HG03159 (cell line): ENCODE measurements around the gene SLC7A10.
"Not testable (repeated sequence)": the region's sequence is repeated elsewhere in the genome, so short reads cannot be mapped to it uniquely, and the experiment has no call there.

ENCODE experiments used
- ATAC-seq: cut with Tn5 transposase; IDR thresholded peaks from one replicate; pipeline ENCODE4 v1.9.1; 2021; ENCODE audit warnings: mild to moderate bottlenecking, moderate library complexity; ENCODE audit not compliant: unreplicated experiment

SLC7A10 gene

GRCh38 chr19:33239223-33239975 is 13.7 kb upstream of the SLC7A10 start:
- ATAC-seq = no peak

DNA sequence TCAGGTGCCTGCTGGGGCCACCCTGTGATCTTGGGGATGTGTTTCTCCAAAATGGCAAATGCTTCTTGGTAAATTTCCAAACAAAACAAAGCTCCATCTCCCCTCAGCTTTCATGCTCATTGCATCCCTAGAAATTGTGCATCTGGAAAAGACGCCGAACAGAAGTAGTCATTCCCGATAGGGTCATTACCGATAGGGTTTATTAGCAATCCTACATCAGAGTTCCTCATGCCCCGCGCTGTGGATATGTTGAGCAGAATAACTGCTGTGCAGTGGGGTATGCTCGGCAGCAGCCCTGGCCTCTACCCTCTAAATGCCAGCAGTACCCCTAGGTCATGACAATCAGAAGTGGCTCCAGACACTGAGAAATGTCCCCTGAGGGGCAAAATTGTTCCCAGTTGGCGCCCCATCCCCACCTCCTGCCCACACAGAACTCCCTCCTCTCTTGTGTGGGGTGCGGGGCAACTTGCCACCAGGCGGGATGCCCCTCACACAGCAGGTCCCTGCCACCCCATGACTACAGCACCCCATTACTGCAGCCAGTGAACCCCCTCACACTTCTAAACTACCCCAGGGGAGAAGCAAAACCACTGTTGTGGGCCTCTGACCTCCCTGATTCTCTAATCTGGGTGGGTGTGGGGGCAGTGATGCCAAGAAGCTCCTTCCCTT is 13.0 kb upstream of the SLC7A10 start:
- ATAC-seq = no peak

- no peak for ATAC-seq
These were observed 11.2 kb upstream of the SLC7A10 start for GRCh38 chr19:33236696-33237390.

GRCh38 chr19:33235996-33236350 is 10.3 kb upstream of the SLC7A10 start:
- no peak for ATAC-seq

DNA sequence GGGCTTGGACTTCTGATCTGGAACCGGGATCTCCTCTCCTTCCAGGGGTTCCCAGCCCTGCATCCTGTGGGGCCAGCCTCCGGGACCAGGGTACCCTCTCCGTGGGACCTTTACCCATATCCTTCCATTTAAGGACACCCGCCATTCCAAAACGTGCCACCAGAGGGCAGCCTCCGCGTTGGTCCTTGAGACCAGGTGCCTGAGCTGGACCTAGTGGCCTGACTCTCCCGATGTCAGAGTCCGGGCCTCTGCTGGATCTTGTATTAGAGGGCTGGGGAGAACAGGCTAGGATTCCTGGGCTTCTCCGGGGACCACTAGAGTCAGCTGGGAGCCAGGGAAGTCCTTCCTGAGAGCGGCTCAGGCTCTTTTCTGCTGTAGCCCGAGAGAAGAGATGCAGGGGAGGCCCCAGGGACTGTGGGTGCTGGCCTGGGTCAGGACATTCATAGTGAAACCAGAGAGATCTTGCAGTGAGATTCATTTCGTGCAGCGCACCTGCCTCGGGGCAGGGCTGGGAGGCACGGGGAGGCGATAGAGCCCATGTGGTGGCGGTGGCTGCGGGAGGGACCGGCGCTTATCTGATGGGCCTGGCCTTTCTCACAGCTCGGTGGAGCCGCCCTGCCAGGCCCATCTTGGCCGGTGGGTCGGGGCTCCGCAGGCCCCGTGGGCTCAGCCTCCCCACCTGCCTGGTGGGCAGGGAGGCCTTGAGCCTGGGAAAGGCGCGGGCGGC is 9.8 kb upstream of the SLC7A10 start:
- peak; percentile 92 for ATAC-seq

- ATAC-seq = no peak
These were observed 9.1 kb upstream of the SLC7A10 start for GRCh38 chr19:33234736-33235135.

GRCh38 chr19:33234092-33234491 is 8.4 kb upstream of the SLC7A10 start:
- no peak for ATAC-seq

DNA sequence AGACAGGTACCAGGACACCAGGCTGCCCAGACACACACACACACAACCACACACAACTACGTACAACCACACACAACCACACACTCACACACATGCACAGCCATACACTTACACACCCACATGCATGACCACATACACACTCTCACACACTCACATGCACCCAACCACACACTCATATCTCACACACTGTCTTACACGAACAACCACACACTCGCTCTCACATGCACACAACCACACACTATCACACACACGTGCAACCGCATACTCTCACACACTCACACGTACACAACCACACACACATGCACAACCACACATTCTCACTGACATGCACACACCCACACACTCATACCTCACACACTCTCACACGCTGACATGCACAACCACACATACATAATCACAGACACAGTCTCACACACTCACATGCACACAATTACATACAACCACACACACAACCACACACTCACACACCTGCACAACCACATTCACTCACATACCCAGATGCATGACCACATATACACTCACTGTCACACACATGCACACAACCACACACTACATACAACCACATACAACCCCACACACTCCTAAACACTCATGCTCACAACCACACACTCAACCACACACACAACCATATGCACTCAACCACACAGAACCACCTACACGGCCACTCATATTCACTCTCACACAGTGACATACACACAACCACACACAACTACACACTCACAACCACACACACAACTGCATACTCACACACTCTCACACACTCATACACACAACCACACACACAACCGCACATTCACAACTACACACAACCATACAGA is 7.6 kb upstream of the SLC7A10 start:
- ATAC-seq = no peak

DNA sequence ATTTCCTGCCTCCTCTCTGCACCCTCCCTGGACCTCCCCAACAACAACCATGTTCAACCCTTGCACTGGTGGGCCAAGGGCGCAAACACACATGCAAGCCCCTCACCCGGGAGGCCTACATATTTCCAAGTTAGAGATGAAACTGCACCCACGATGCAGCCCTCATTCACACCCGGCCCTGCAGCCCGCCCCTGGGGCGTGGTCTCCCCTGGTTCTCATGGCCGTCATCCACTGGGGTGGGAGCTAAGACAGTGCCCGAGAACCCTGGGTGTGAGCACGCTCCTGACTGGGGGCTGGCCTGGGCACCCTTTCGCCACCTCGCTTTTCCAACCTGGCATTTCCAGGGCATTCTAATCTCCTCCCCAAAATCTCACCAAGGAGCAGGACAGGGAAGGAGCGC is 7.0 kb upstream of the SLC7A10 start:
- ATAC-seq = no peak

DNA sequence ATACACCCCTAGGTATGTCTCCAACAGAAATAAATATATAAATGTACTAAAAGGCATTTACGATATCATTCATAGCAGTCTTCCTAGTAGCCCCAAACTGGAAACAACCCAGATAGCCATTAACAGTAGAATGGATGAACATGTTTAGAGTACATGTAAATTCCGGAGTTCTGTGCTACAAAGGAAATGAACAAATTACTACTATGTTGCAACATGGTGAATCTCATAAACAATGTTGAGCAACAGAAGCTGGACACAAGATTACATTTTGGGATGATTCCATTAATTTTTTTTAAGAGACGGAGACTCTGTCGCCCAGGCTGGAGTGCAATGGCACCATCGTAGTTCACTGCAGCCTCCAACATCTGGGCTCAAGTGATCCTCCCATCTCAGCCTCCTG is 5.9 kb upstream of the SLC7A10 start:
- ATAC-seq = no peak

GRCh38 chr19:33229962-33230361 is 4.3 kb upstream of the SLC7A10 start:
- ATAC-seq = no peak

- no peak for ATAC-seq
These were observed 2.4 kb upstream of the SLC7A10 start for GRCh38 chr19:33227870-33228599.

DNA sequence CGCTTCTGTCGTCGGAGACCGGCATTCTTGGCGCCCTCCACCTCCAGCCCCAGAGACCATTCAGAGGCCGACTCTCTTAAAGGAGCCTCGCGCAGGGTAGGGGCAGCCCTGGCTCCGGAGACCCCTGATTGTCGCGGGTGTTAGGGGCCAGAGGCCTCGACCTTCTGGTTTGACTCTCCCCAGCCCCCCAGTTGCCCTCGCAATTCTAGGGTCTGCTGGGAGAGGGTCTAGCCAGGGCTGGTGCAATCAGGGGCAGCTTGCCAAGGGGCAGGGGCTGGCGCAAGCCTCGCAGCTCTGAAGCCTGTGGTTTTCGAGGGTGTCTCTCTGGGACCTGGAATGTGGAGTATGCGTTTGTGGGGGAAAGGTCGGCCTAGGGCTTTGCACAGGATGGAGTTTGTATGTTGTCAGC is 1.6 kb upstream of the SLC7A10 start:
- no peak for ATAC-seq

DNA sequence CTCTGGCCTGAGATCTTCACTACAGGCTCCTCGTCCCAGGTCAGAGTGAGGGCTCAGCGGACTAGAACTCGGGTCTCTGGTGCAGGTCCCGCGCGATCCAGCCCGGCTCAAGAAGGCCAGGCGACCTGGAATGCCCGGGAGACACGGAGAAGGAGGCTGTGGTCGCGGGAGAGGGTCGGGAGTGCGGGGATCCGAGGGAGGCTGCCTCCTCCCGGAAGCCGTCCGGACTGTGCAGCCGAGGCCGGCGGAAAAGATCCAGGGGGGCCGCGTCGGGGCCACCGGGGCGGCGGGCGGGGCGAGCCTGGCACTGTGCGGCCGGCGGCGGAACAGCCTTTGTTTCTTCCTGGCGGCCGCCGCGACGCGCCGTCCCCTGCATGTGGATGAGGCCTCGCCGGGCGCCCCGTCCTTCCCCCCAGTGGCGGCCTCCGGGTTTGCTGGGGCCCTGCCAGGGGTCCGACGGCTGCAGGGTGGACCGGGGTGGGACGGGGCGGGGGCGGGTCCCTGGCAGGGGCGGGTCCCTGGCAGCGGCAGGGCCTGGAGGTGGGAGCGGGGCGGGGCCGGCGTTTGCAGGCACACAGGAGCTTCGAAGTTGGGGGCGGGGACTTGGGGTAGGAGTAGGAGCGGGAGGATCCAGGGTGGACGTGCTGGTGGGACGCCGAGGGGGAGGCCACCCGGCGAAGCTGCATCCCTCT is 1.0 kb upstream of the SLC7A10 start:
- no peak for ATAC-seq

GRCh38 chr19:33224694-33225457 is 774 bp downstream of the SLC7A10 start:
- no peak for ATAC-seq

DNA sequence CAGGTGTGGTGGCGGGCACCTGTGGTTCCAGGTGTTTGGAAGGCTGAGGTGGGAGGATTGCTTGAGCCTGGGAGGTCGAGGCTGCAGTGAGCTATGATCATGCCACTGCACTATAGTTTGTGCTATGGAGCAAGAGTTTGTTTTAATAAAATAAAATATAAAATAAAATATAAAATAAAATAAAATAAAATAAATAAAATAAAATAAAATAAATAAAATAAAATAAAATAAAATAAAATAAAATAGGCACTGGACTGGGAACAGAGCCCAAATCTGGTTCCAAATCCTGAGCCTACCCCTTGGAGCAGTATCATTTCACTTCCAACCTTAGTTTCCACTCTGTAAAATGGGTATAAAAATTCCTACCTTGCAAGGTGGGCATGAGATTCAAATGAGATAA is 3.4 kb downstream of the SLC7A10 start:
- ATAC-seq = not testable (repeated sequence)

DNA sequence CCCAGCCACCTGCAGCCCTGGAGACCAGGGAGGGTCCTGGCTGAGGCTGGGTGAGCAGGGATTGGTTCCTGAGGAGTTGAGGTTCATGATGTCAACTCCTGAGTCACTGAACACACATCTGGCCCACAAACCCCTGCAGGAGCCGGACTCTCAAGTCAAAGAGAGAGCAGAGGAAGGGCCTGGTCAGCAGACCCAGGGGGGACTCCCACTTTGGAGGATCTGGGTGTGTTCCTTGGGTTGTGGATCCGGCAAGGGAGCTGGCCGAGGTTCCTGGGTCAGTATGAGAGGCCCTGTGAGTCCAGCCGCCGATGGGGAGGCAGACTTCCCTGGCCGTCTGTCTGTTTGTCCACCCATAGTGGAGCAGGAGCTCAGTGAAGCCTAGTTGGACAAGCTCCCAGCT is 4.0 kb downstream of the SLC7A10 start:
- ATAC-seq = no peak

DNA sequence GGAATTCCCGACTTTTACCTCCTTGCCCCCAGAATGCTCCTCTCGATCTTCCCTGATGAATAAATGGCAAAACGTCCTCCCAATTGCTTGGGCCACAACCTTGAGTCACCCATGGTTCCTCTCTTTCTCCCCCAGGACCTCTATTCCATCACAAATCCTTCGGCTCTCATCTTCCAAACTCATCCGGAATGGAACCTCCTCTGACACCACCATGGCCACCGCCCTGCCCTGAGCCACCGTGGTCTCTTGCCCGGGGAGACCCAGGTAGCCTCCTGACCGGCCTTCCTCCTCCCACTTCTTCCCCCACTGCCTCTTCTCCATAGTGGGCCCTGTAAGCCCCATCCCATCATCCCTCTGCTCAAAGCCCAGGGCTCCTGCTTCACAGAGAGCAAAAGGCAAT is 4.9 kb downstream of the SLC7A10 start:
- no peak for ATAC-seq

DNA sequence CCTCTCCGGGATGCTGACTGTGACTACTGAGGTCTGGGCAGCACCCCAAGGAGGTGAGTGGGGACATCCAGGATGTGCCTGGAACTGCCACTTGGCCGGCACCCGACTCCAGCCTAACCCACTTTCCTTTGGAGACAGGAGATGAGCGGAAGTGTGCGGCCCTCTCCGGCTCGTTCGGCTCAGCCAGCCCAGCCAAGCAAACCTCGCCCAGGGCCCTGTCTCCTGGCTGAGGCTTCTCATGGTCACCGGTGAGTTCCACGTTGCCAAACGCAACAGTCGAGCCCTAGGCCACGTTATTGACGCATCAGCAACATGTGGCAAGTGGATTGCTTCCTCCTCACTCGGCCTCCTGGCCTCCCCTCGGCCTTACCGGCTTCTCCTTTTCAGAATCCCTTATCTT is 5.5 kb downstream of the SLC7A10 start:
- no peak for ATAC-seq
